ENCODE results near the gene LYPD6.

DNA sequence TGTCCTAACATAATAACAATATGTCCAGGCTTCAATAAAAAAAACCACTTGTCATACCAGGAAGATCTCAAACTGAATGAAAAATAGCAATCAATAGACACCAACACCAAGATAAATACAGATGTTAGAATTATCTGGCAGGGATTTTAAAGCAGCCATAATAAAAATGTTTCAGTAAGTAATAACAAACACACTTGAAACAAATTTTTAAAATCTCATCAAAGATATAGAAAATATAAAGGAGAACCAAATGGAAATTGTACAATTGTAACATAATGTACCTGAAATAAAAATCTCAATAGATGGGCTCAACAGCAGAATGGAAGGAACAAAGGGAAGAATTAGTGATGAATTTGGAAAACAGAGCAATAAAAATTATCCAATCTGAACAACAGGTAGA lies 128.1 kb downstream of the LYPD6 start:
- TF ChIP-seq CTCF (conservative IDR thresholded peaks at IDR 0.05; ENCODE audit: low read depth in 2 of 2) (no peak), JUNB (IDR thresholded peaks at IDR 0.05; ENCODE audit: unreplicated experiment) (no peak), CREB1 (CRISPR knock-in tag; IDR thresholded peaks at IDR 0.05; ENCODE audit: low read depth) (no peak), REST (IDR thresholded peaks at IDR 0.05; ENCODE audit: unreplicated experiment) (no peak), NANOG (IDR thresholded peaks at IDR 0.05; ENCODE audit: borderline replicate concordance) (no peak), EZH2phosphoT487 (IDR thresholded peaks at IDR 0.05; ENCODE audit: unreplicated experiment) (no peak), EZH2 (IDR thresholded peaks at IDR 0.05; ENCODE audit: low read depth, unreplicated experiment) (no peak)

All from GM23338 (cell line).